GM12873 (cell line): Measurements from ENCODE around the gene SNX17.
A peak's percentile ranks its signal among the peaks of the same experiment; 100 is the strongest.

Experiments used
- TF ChIP-seq, protein P1 (sequence below): IDR thresholded peaks from 2 replicates; pipeline ENCODE4 v1.5.1; 2012; ENCODE audit warnings: low read depth, mild to moderate bottlenecking, moderate library complexity, low read length, control low read depth; ENCODE audit not compliant: insufficient read depth; ENCODE audit errors: missing control alignments

SNX17 gene

DNA sequence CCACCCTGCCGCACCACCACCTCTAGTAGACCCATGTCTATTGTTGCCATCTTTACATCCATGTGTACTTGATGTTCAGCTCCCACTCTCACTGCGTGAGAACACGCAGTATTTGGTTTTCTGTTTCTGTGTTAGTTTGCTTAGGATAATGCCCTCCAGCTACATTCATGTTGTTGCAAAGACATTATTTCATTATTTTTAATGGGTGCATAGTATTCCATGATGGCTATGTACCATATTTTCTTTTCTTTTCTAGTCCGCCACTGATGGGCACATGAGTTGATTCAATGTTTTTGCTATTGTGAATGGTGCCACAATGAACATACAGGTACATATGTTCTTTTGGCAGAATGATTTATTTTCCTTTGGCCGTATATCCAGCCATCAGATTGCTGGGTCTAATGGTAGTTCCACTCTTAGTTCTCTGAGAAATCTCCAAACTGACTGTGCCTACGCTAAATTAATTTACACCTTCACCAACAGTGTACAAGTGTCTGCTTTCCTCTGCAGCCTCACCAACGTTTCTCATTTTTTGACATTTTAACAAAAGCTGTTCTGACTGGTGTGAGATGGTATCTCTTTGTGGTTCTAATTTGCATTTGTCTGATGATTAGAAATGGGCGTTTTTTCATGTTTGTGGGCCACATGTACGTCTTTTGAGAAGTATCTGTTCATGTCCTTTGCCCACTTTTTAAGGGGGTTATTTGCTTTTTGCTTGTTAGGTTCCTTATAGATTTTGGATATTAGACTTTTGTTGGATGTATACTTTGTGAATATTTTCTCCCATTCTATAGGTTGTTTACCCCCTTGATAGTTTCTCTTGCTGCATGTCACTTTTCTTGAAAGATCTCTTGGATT lies 20.6 kb downstream of the SNX17 start:
- TF ChIP-seq, protein P1, sequence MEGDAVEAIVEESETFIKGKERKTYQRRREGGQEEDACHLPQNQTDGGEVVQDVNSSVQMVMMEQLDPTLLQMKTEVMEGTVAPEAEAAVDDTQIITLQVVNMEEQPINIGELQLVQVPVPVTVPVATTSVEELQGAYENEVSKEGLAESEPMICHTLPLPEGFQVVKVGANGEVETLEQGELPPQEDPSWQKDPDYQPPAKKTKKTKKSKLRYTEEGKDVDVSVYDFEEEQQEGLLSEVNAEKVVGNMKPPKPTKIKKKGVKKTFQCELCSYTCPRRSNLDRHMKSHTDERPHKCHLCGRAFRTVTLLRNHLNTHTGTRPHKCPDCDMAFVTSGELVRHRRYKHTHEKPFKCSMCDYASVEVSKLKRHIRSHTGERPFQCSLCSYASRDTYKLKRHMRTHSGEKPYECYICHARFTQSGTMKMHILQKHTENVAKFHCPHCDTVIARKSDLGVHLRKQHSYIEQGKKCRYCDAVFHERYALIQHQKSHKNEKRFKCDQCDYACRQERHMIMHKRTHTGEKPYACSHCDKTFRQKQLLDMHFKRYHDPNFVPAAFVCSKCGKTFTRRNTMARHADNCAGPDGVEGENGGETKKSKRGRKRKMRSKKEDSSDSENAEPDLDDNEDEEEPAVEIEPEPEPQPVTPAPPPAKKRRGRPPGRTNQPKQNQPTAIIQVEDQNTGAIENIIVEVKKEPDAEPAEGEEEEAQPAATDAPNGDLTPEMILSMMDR: no peak

DNA sequence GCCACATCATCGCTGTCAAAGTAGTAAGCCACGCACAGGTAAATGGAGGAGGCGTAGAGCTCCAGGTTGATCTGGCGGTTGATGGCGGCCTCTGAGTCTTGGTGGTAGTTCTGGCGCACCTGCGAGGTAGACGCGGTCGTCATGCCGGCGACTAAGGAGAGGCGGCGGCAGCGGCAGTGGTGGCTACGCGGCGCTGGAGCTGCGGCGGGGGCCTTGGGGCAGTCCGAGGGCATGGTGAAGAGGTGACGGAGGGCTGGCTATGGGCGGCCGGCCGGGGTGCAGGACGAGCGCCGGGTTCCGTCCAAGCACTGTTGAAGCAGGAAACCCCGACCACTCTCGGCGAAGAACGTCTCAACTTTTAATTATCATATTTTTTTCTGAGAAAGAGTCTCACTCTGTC lies 22.8 kb downstream of the SNX17 start:
- TF ChIP-seq, protein P1: no peak

DNA sequence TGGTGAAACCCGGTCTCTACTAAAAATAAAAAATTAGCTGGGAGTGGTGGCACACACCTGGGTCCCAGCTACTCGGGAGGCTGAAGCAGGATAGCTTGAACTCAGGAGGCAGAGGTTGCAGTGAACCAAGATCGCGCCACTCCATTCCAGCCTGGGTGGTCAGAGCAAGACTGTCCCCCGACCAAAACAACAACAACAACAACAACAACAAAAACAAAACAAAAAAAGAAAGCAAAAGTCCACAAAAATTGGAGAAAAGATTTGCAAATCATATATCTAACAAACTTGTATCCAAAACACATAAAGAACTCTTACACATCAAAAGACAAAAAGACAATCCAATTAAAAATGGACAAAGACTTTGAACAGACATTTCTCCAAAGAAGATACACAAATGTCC lies 28.5 kb downstream of the SNX17 start:
- TF ChIP-seq, protein P1: no peak

DNA sequence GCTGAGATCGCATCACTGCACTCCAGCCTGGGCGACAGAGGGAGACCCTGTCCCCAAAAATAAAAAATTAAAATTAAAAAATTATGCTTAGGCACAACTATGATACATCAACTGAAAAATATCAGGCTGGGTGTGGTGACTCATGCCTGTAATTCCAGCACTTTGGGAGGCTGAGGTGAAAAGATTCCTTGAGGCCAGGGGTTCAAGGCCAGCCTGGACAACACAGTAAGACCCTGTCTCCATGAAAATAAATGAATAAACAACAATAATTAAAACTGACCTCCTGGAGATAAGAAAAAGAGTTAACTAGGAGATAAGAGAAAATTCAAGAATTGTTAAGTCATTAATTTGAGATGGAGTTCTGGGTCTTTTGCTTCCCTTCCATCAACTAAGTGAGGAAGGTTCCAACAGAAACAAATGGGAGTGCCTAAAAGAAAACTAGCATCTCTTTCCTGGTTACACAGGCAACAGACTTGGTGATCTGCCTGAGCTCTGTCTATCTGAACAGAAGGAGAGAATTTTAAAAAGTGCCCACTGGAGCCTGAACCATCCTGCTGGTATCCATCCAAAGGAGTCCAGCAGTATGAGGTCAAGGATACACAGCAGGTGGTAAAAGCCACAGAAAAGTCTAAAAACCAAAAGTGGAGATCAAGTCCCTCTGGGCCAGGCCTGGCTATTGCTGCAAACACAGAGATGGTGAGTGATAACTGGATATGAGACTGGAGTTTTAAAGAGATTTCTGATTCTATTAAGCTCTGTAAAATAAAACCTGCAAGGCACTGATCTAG lies 30.1 kb downstream of the SNX17 start:
- TF ChIP-seq, protein P1: no peak

DNA sequence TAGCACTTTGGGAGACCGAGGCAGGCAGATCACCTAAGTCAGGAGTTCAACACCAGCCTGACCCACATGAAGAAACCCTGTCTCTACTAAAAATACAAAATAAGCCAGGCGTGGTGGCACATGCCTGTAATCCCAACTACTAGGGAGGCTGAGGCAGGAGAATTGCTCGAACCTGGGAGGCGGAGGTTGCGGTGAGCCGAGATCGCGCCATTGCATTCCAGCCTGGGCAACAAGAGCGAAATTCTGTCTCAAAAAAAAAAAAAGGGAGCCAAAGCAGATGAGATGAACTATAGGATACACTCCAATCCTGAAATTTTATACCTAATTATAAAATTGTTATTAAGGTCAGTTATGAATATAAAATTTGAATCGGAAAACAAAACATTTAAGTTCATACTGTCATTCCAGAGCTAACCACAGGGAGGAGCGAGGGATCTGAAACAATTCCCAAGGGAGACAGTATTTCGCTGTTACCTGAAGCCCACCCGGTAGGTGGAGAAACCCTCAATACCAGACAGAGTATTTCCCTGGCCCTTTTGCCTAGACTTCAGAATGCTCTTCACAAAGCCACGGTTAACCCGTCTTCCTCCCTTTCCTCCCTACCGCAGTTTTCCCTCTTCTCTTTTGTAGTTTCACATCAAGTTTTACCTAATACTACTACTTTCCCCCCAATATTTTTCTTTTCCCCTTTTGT lies 37.5 kb downstream of the SNX17 start:
- TF ChIP-seq, protein P1: peak; percentile 45

DNA sequence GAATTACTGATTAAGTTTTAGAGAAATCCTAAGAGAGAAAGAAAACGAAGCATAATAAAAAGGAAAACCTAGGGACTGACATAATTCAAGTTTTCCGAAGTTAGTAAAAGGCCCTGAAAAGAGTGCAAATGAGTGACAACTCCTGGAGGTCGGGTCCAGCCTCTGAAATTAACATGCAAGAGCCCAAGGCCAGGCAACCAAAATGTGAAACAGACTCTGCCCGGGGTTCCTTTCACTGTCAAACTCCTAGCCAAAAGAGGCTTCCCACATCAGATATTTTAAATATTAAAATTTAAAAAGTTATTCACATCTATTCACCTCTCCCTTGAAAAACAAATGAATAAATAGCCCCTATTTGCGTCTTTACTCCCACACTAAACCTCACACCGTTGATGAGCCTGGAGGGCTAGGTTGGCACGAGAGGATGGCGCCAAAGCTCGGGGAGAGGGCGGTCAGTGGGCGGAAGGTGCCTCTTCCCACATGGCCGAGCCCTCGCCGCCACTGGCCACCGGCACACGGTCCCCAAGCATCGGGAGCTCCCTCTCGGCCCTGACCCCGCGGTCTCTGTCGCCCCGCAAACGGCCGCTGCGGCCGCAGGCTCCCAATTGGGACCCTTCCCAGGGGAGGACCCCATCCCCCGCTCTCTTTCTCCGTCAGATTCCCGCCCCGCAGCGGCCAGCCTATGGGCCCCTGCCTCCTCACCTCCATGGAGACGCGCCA lies 38.3 kb downstream of the SNX17 start:
- TF ChIP-seq, protein P1: no peak
